GM18505 (cell line): ENCODE measurements around the gene CTAGE1.

Source experiments
- ATAC-seq: cut with Tn5 transposase; IDR thresholded peaks from one replicate; pipeline ENCODE4 v1.9.1; 2021; ENCODE audit not compliant: unreplicated experiment
- POLR2A ChIP-seq: IDR thresholded peaks from 4 replicates; pipeline ENCODE4 v1.6.1; 2011; ENCODE audit warnings: borderline replicate concordance; ENCODE audit not compliant: insufficient read depth, insufficient read length; ENCODE audit errors: extremely low read depth

The CTAGE1 gene

GRCh38 chr18:22391407-22392345, 26.0 kb downstream of the CTAGE1 start:
- no peak for ATAC-seq

GRCh38 chr18:22387787-22388186, 29.9 kb downstream of the CTAGE1 start:
- no peak for TF ChIP-seq POLR2A
- ATAC-seq = no peak

More at GRCh38 chr18:22391407-22392345, 26.0 kb downstream of the CTAGE1 start:
- TF ChIP-seq POLR2A = no peak

GRCh38 chr18:22387364-22387763, 30.4 kb downstream of the CTAGE1 start:
- ATAC-seq = no peak
- TF ChIP-seq POLR2A = no peak

DNA sequence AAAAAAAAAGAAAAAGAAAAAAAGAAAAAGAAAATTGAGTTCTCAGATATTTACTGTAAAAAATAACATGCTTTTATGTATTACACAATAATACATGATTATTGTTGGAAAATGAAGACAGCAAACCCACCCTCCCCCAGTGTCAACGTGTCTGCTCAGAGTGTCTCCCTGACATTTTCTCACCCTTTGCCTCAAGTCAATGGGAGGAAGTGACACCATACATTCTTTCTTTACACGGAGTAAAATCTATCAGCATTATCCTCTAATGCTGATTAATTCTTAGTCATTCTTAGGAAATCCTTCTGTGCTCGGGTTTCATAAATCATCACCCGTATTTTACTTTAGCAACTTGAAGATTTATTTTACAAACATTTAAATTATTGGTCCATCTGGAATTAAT, 32.0 kb downstream of the CTAGE1 start:
- ATAC-seq = no peak
- TF ChIP-seq POLR2A = no peak

DNA sequence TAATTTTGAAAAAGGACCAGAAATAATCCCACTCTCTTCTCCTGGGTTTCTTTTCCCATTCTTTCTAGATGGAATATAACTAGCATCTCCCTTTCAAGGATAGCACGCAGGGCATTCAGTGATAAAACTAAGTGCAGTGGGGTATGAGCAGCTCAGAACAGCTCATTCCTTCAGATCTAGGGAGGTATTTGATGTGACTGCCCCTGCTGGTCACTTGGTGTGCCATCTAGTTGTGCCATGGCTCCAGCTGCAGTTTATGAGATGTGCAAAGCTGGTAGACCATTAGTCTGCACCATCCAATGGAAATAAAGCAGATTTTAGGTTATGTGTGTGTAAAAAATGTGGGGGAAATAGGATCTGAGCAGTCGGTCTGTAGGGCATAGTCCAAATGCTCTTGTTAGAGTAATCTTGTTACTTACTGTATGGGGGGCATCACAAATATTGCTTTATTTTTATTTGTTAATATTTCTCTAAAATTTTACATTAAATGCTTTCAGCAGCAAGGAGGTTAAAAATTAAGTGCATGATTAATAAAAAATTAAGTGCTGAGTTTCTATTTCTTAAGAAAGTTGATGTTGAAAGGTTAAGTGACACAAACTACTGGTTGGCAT, 38.9 kb downstream of the CTAGE1 start:
- ATAC-seq = no peak

GRCh38 chr18:22377769-22378168, 39.9 kb downstream of the CTAGE1 start:
- no peak for TF ChIP-seq POLR2A
- no peak for ATAC-seq

More for the DNA sequence above, 38.9 kb downstream of the CTAGE1 start:
- TF ChIP-seq POLR2A = no peak

DNA sequence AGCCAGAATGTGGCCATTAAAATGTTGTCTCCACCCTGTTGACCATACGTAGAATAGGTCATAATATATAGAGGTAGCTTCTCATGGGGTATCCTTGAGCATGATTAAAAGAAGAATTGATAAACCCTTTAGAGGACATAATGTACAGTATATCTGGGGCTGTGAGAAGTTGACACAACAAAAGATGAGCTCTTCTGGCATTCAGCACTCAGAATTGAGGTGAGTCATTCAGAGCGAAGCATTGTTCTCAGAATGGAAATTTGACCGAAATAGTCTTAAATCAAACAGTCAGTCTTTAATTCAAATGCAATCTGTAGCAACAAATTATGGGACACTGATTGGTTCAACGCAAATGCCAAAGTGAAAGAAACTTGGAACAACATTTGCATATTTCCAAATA, 47.3 kb downstream of the CTAGE1 start:
- no peak for ATAC-seq
- TF ChIP-seq POLR2A = no peak

- no peak for ATAC-seq
- no peak for TF ChIP-seq POLR2A
These were observed 49.7 kb downstream of the CTAGE1 start for GRCh38 chr18:22368021-22368420.

- no peak for TF ChIP-seq POLR2A
- no peak for ATAC-seq
These were observed 50.4 kb downstream of the CTAGE1 start for GRCh38 chr18:22367303-22367702.

DNA sequence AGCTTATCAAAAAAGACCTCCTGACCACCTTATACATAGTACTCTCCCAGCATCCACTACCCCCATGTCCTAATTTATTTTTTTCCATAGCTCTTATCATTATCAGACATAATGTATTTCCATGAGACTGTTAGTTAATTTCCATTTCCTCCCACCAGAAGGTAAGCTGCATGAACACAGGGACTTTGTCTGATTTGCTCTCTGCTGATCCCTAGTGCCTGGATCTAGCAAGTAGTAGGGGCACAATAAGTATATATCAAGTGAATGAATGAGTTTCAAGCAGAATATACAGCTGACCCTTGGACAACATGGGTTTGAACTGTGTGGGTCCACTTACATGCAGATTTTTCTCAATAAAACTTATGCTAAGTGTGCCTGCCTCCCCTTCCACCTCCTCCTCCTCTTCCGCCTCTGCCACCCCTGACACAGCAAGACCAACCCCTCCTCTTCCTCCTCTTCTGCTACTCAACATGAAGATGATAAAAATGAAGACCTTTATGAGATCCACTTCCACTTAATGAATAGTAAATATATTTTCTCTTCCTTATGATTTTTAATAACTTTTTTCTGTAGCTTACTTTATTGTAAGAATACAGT, 53.8 kb downstream of the CTAGE1 start:
- ATAC-seq = no peak
- no peak for TF ChIP-seq POLR2A
